ENCODE data around the gene ARID3B.

- no peak for TF ChIP-seq REST (IDR thresholded peaks at IDR 0.05; ENCODE audit: insufficient read depth in 1 of 2, low read depth in 2 of 2, low read length in 1 of 2)
- peak; percentile 90 for TF ChIP-seq POLR2AphosphoS5 (IDR thresholded peaks at IDR 0.05; ENCODE audit: low read depth, low read length)
- TF ChIP-seq SIN3A (IDR thresholded peaks at IDR 0.05; ENCODE audit: borderline replicate concordance, insufficient read depth, low read depth, low read length) = no peak
- TF ChIP-seq CTCF (IDR thresholded peaks at IDR 0.05) = no peak
- TF ChIP-seq TCF7L2 (IDR thresholded peaks at IDR 0.05; ENCODE audit: low read depth, low read length) = 0 out of 2 replicates have a peak, but pooled peaks have one; percentile 18
Observed at GRCh38 chr15:74598126-74598842, 57.3 kb downstream of the ARID3B start.

Measured in Panc1 (cell line).